Spleen (tissue), 11 donors: ENCODE data around the gene CEBPG. TPM values are rescaled to one million over a fixed set of nuclear protein-coding genes. Genes with fewer than 3 reads are reported as not detected.

ENCODE experiments used
- DNase-seq: peaks from one replicate; pipeline ENCODE4 v3.0.0-alpha.2; 2020
- H3K27ac ChIP-seq, 8 donors: fragments of 200-600 bp; sonication (generic) in 7 of 8; 1 replicate in 4 of 8; 2 replicates in 4 of 8; pipeline versions ENCODE4 v1.5.0 to v1.8.0; 2016 to 2021; ENCODE audit warnings: inconsistent platforms in 4 of 8, mild to moderate bottlenecking in 4 of 8, moderate library complexity in 1 of 8
- H3K27me3 ChIP-seq, 7 donors: fragments of 200-600 bp; sonication (generic) in 6 of 7; replicated peaks in 1 of 7; 1 replicate in 4 of 7; 2 replicates in 3 of 7; pipeline versions ENCODE4 v1.5.0 to v1.8.0; 2016 to 2021; ENCODE audit warnings: inconsistent platforms in 3 of 7, mild to moderate bottlenecking in 1 of 7
- H3K36me3 ChIP-seq, 6 donors: fragments of 200-600 bp; sonication (generic) in 5 of 6; 1 replicate in 4 of 6; 2 replicates in 2 of 6; pipeline versions ENCODE4 v1.5.0 to v1.8.0; 2016 to 2021; ENCODE audit warnings: inconsistent platforms in 2 of 6
- H3K4me1 ChIP-seq, 6 donors: fragments of 200-600 bp; sonication (generic) in 5 of 6; 1 replicate in 3 of 6; 2 replicates in 3 of 6; pipeline versions ENCODE4 v1.5.0 to v1.8.0; 2016 to 2021; ENCODE audit warnings: inconsistent platforms in 3 of 6
- H3K4me3 ChIP-seq, 8 donors: fragments of 200-600 bp; sonication (generic) in 7 of 8; 1 replicate in 4 of 8; 2 replicates in 4 of 8; pipeline versions ENCODE4 v1.5.0 to v1.8.0; 2016 to 2021; ENCODE audit warnings: inconsistent platforms in 4 of 8, mild to moderate bottlenecking in 4 of 8, moderate library complexity in 2 of 8
- H3K9me3 ChIP-seq, 8 donors: fragments of 200-600 bp; sonication (generic) in 7 of 8; 1 replicate in 4 of 8; 2 replicates in 4 of 8; pipeline versions ENCODE4 v1.5.0 to v1.8.0; 2016 to 2021; ENCODE audit warnings: inconsistent platforms in 4 of 8
- POLR2A ChIP-seq, 3 donors: fragments of 450-650 bp; IDR thresholded peaks; one replicate each; pipeline ENCODE4 v1.5.1; 2017; ENCODE audit warnings: antibody characterized with exemption in 3 of 3, mild to moderate bottlenecking in 1 of 3
- POLR2AphosphoS5 ChIP-seq, 3 donors: sonication (generic); formaldehyde crosslinking; IDR thresholded peaks; one replicate each; pipeline ENCODE4 v1.5.1; 2017; ENCODE audit warnings: antibody characterized with exemption in 3 of 3
- WGBS, 5 donors: extraction: QIAGEN DNeasy Blood & Tissue Kit in 3 of 5; methylation state at CpG; one replicate each; pipeline versions ENCODE4 v1.1.5 to v1.1.7; 2013 to 2018; 5-methylcytosine and 5-hydroxymethylcytosine counted together
- intact Hi-C: fragments of 100-400 bp; cut with DNase I; formaldehyde crosslinking; loops from one replicate; pipeline ENCODE4 v1.15.0; 2023; ENCODE audit warnings: low total_unique reads
- polyA plus RNA-seq, 3 donors: library from polyadenylated mRNA; stranded (reverse); fragments of 200-250 nt; gene quantifications; one replicate each; pipeline ENCODE4 v1.2.1, GENCODE V29; 2013
- total RNA-seq, 7 donors: library from RNA; depleted of rRNA in 3 of 7; stranded (reverse); fragments of >200 nt in 3 of 7; fragmentation: NEBNext Ultra II Directional in 4 of 7; extraction: Animal tissue kit (Norgen Biotek cat#: 25700) in 4 of 7; gene quantifications; one replicate each; pipeline versions ENCODE4 v1.1.0 to v1.2.1, GENCODE V29; 2016 to 2021
- TF ChIP-seq, protein P1 (sequence below), 11 experiments: fragments of 200-600 bp in 7 of 11; fragments of 450-650 bp in 4 of 11; sonication (generic) in 4 of 11; IDR thresholded peaks in 8 of 11; conservative IDR thresholded peaks in 3 of 11; 1 replicate in 7 of 11; 2 replicates in 4 of 11; pipeline versions ENCODE4 v1.4.0 to v1.8.0; 2016 to 2021; ENCODE audit warnings: antibody characterized with exemption in 11 of 11, inconsistent platforms in 4 of 11, mild to moderate bottlenecking in 1 of 11
- donor health status: healthy with polysubstance abuse.
- donor health status: DM: no; HTN: no; CAD: no; lungs with moderate emphysema.
- donor health status: DM: no; HTN: no; CAD: no.
- donor health status: Bipolar disorder and iron deficiency.
- donor health status: healthy.
- donor health status: DM: no; HTN: no; CAD: no.
- donor health status: DM: yes; HTN: yes; CAD: no.

Gene CEBPG
- total and polyA plus RNA-seq, 10 donors: 9.3 to 21.1 (median 16.0) TPM

DNA sequence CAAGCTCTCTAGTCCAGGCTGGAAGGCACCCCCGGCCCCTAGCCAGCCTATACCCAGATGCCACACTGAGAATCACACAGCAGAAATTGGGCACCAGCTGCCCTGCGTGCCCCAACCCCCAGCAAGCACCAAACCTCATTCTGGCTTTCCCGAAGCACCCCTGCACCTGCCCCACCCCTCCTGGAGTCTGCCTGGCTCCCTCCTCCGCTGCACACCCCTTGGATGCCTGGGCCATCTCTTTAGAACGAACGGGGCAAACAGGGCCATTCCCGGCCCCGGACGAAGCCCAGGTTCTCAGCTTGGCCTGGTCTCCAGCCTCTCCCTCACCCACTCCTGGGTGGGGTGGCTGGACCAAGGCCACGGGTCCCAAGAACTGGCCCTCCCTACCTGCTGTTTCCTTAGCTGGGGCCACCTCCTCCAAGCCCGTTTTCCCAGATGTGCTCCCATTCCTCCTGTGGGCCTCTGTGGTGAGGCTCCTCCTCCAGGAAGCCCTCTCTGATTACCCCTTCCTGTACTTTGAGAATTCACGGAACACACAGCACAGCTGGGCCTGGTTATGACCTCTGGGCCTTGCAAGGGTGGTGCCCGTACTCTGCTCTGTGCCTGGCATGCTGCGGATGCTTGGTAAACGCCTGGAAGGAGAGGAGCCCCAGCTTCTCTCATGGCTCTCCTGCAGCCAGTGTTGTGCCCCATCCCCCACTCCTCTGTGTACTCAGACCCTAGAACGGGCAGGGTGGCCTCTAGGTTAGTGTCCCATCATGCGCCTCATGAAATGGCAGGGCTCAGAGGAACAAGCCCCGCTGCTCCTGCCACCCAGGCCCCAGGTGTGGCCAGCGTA is 21.4 kb downstream of the CEBPG start:
- peak; percentile 74 for DNase-seq
- intact Hi-C loops: no loop called here
- Histone ChIP-seq H3K27ac (peak overlapping the region in 5 of 8 donors; percentile 55 to 75 (median 71)), H3K9me3 (no peaks in the 10 kb centered on the region), H3K27me3 (no peaks in the 10 kb centered on the region), H3K4me1 (peaks cover 13 to 80% (median 51%) of the 10 kb centered on the region in 6 donors), H3K36me3 (peaks cover 0 to 22% (median 0%) of the 10 kb centered on the region in 6 donors), H3K4me3 (no peak overlapping the region)
- TF ChIP-seq POLR2AphosphoS5 (IDR thresholded peaks at IDR 0.05): peak in 2 of 3 donors; percentile 48 to 54
- TF ChIP-seq, protein P1, sequence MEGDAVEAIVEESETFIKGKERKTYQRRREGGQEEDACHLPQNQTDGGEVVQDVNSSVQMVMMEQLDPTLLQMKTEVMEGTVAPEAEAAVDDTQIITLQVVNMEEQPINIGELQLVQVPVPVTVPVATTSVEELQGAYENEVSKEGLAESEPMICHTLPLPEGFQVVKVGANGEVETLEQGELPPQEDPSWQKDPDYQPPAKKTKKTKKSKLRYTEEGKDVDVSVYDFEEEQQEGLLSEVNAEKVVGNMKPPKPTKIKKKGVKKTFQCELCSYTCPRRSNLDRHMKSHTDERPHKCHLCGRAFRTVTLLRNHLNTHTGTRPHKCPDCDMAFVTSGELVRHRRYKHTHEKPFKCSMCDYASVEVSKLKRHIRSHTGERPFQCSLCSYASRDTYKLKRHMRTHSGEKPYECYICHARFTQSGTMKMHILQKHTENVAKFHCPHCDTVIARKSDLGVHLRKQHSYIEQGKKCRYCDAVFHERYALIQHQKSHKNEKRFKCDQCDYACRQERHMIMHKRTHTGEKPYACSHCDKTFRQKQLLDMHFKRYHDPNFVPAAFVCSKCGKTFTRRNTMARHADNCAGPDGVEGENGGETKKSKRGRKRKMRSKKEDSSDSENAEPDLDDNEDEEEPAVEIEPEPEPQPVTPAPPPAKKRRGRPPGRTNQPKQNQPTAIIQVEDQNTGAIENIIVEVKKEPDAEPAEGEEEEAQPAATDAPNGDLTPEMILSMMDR (IDR thresholded peaks at IDR 0.05 in 8 of 11, conservative IDR thresholded peaks at IDR 0.05 in 3 of 11): no peak
- 61 to 84% (median 64%) methylated on average over 12 to 19 of the region's 19 CpGs for WGBS, 5 donors

DNA sequence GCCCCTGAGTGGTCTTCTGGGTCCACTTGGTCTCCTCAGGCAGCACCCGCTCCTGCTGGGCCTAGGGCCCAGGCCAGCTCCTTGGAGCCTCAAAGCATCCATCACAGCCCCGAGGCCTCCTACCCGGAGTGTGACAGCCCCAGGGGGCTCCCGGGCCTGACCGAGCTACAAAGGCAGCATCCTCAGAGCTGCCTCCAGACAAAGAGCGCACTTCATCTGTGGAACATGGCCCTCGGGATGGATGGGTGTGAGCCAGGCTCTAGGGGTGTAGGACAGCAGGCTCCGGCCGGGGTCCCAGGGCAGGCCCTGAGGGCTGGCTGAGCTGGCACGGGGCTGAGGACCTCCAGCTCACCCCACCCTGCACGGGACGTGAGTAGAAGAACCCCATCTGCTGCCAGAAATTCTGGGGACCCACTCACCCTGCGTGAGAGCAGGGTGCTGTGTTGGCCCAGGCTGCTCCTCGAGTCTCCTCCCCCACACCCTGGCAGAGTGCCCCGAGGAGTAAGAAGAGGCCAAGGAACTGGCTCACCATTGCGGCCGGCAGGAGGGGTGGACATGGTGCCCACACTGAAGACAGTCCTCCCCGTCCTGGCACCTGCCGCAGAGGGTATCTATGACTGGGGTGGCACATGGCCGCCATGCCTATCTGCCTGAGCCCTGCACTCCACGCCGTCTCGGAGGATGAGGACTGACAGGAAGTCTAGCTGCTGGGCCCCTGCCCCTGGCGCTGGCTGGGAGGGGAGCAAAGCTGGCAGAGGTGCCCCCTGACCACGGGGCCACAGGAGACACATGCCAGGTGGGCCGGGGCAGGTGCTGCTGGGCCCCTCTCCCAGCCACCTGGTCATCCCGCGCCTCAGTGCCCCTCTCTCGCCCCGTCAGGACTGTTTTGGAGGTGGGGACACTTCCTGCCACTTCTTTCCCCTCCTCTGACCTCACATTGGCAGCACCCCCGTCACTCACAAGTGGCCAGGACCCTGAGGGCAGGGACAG is 22.3 kb downstream of the CEBPG start:
- Histone ChIP-seq H3K27me3 (no peaks in the 10 kb centered on the region), H3K36me3 (peaks cover 0 to 21% (median 0%) of the 10 kb centered on the region in 6 donors), H3K4me3 (no peak overlapping the region), H3K27ac (peak overlapping the region in 2 of 8 donors; percentile 73 to 75), H3K9me3 (no peaks in the 10 kb centered on the region), H3K4me1 (peaks cover 13 to 75% (median 51%) of the 10 kb centered on the region in 6 donors)
- intact Hi-C loops: no loop called here
- TF ChIP-seq POLR2AphosphoS5 (IDR thresholded peaks at IDR 0.05): peak in 2 of 3 donors; percentile 10 to 17
- TF ChIP-seq POLR2A (IDR thresholded peaks at IDR 0.05): no peak
- TF ChIP-seq, protein P1 (IDR thresholded peaks at IDR 0.05 in 8 of 11, conservative IDR thresholded peaks at IDR 0.05 in 3 of 11): no peak
- WGBS, 5 donors: 75 to 80% (median 79%) methylated on average over 10 to 31 of the region's 31 CpGs
- DNase-seq: peak; percentile 72

DNA sequence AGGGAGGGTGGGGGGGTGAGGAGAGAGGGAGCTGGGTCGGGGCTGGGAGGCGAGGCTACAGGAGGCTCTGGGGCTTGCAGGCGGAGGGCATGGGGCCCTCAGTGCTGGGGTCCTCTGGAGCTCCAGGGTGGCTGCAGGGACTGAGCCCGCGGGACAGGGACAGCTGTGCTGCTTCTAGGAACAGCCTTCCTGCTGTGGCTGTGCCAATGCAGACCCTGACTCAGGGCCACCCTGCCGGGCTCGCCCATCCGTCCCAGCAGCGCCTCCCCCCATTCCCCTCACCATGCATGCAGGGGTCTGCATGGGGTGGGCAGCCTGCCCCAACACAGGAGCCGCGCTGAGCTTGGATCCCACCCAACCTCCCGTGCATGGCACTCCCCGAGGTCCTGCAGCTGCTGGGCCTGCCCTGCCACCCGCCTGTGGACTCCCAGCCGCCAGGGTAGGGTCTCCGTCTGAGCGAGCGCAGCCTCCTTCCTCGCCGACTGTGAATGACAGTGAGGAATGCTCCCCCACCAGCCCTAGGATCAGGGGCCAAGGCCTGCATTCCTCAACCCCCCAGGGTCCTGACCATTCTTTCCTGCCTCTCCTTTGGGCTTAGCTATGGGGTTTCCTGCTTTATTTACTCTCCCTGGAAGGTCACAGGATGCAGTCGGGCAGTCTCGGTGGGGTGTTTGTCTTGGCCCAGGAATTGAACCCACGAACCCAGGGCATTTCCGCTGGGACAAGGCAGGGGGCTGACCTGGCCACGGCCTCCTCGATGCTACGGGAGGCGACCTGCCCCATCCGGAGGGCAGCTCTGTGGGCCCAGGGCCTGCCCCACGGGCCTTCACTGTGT is 23.4 kb downstream of the CEBPG start:
- TF ChIP-seq POLR2AphosphoS5 (IDR thresholded peaks at IDR 0.05) (peak; percentile 43 to 68 (median 50)), POLR2A (IDR thresholded peaks at IDR 0.05) (no peak)
- Histone ChIP-seq H3K27me3 (no peaks in the 10 kb centered on the region), H3K4me1 (peaks cover 13 to 67% (median 50%) of the 10 kb centered on the region in 6 donors), H3K27ac (peak overlapping the region in 3 of 8 donors; percentile 43 to 75 (median 46)), H3K9me3 (no peaks in the 10 kb centered on the region), H3K4me3 (no peak overlapping the region), H3K36me3 (peaks cover 0 to 20% (median 0%) of the 10 kb centered on the region in 6 donors)
- intact Hi-C loops: no loop called here
- peak; percentile 75 for DNase-seq
- 69 to 81% (median 75%) methylated on average over 23 to 30 of the region's 30 CpGs for WGBS, 5 donors
